Neural cell (in vitro differentiated cells): ENCODE measurements around the gene WFIKKN2. TPM values are rescaled to one million over a fixed set of nuclear protein-coding genes. Genes with fewer than 3 reads are reported as not detected.

Experiments
- H2AFZ ChIP-seq: fragments of 200-600, 300-800 bp; sonication (generic), shearing (Covaris generic); 2 replicates; pipeline ENCODE4 v1.6.0; 2014; ENCODE audit warnings: low read depth, mild to moderate bottlenecking, antibody characterized with exemption, low read length, moderate library complexity
- H3F3A ChIP-seq: fragments of 200-600 bp; shearing (Covaris generic); 2 replicates; pipeline ENCODE4 v1.6.1; 2016; ENCODE audit warnings: mild to moderate bottlenecking, moderate library complexity, mixed read lengths, antibody characterized with exemption, low read length; ENCODE audit not compliant: insufficient read depth, poor library complexity, severe bottlenecking
- H3K27ac ChIP-seq: fragments of 200-600, 300-800 bp; sonication (generic), shearing (Covaris generic); 2 replicates; pipeline ENCODE4 v1.5.1; 2014; ENCODE audit warnings: mild to moderate bottlenecking, low read length, moderate library complexity
- H3K27me3 ChIP-seq: fragments of 300-800, 200-600 bp; sonication (generic), shearing (Covaris generic); 2 replicates; pipeline ENCODE4 v1.6.0; 2014; ENCODE audit warnings: mild to moderate bottlenecking, low read depth, low read length, moderate library complexity; ENCODE audit not compliant: insufficient read depth
- H3K36me3 ChIP-seq: fragments of 300-800, 200-600 bp; sonication (generic), shearing (Covaris generic); 2 replicates; pipeline ENCODE4 v1.5.1; 2014; ENCODE audit warnings: mild to moderate bottlenecking, antibody characterized with exemption, low read length, moderate library complexity; ENCODE audit not compliant: insufficient read depth
- H3K4me2 ChIP-seq: fragments of 300-800, 200-600 bp; sonication (generic), shearing (Covaris generic); 2 replicates; pipeline ENCODE4 v1.6.0; 2014; ENCODE audit warnings: mild to moderate bottlenecking, low read length
- H3K4me3 ChIP-seq: fragments of 300-800, 200-600 bp; sonication (generic), shearing (Covaris generic); 2 replicates; pipeline ENCODE4 v1.5.1; 2014; ENCODE audit warnings: mild to moderate bottlenecking, low read length, moderate library complexity
- H3K79me2 ChIP-seq: fragments of 200-600 bp; shearing (Covaris generic); replicated peaks from 2 replicates; pipeline ENCODE4 v1.6.0; 2014; ENCODE audit warnings: mild to moderate bottlenecking, low read length, moderate library complexity; ENCODE audit not compliant: insufficient read depth
- H3K9ac ChIP-seq: fragments of 300-800, 200-600 bp; sonication (generic), shearing (Covaris generic); 2 replicates; pipeline ENCODE4 v1.6.1; 2016; ENCODE audit warnings: mild to moderate bottlenecking, low read length, mixed read lengths
- H3K9me2 ChIP-seq: fragments of 200-600 bp; shearing (Covaris generic); 2 replicates; pipeline ENCODE4 v1.6.1; 2016; ENCODE audit warnings: mild to moderate bottlenecking, low read length, mixed read lengths; ENCODE audit not compliant: insufficient read depth
- H3K9me3 ChIP-seq: fragments of 200-600, 300-800 bp; sonication (generic), shearing (Covaris generic); 2 replicates; pipeline ENCODE4 v1.6.1; 2016; ENCODE audit warnings: mild to moderate bottlenecking, mixed run types, low read length, moderate library complexity, mixed read lengths
- H4K20me1 ChIP-seq: fragments of 200-600 bp; shearing (Covaris generic); 2 replicates; pipeline ENCODE4 v1.6.1; 2016; ENCODE audit warnings: mild to moderate bottlenecking, mixed run types; ENCODE audit not compliant: insufficient read depth
- CTCF ChIP-seq: fragments of 450-650 bp; IDR thresholded peaks from 2 replicates; pipeline ENCODE4 v1.5.1; 2014; ENCODE audit warnings: antibody characterized with exemption, mild to moderate bottlenecking, moderate library complexity; ENCODE audit not compliant: poor library complexity, severe bottlenecking
- EP300 ChIP-seq: fragments of 450-650 bp; conservative IDR thresholded peaks from 2 replicates; pipeline ENCODE4 v1.6.1; 2014; ENCODE audit warnings: antibody characterized with exemption, mild to moderate bottlenecking, moderate library complexity; ENCODE audit not compliant: poor library complexity, severe bottlenecking
- EZH2 ChIP-seq: fragments of 200-600, 300-800 bp; shearing (Covaris generic), sonication (generic); IDR thresholded peaks from 2 replicates; pipeline ENCODE4 v1.6.1; 2014; ENCODE audit warnings: antibody characterized with exemption, low read length, borderline replicate concordance, mild to moderate bottlenecking; ENCODE audit not compliant: insufficient read depth, poor library complexity, severe bottlenecking
- MXI1 ChIP-seq: fragments of 450-650 bp; conservative IDR thresholded peaks from 2 replicates; pipeline ENCODE4 v1.6.1; 2014; ENCODE audit warnings: antibody characterized with exemption, mild to moderate bottlenecking; ENCODE audit not compliant: poor library complexity, severe bottlenecking
- POLR2AphosphoS5 ChIP-seq: IDR thresholded peaks from 2 replicates; pipeline ENCODE4 v1.6.1; 2012
- RAD21 ChIP-seq: fragments of 450-650 bp; conservative IDR thresholded peaks from 2 replicates; pipeline ENCODE4 v1.6.1; 2014; ENCODE audit warnings: antibody characterized with exemption, mild to moderate bottlenecking, moderate library complexity
- REST ChIP-seq: IDR thresholded peaks from 2 replicates; pipeline ENCODE4 v1.6.1; 2012; ENCODE audit warnings: borderline replicate concordance
- SMC3 ChIP-seq: fragments of 450-650 bp; conservative IDR thresholded peaks from 2 replicates; pipeline ENCODE4 v1.6.1; 2014; ENCODE audit warnings: antibody characterized with exemption, mild to moderate bottlenecking, moderate library complexity; ENCODE audit not compliant: poor library complexity
- TAF1 ChIP-seq: IDR thresholded peaks from 2 replicates; pipeline ENCODE4 v1.6.1; 2012; ENCODE audit warnings: low read depth
- polyA plus RNA-seq: library from polyadenylated mRNA; depleted of rRNA; stranded (reverse); fragments of >200 nt; gene quantifications from 2 replicates; pipeline ENCODE4 v1.2.3, GENCODE V29; 2014

WFIKKN2 gene
- polyA plus RNA-seq, 1 donor from 2014 or later: not detected

- H3K27me3 ChIP-seq: no peaks in the 10 kb centered on the region
- H4K20me1 ChIP-seq: no peaks in the 10 kb centered on the region
- H3K9me3 ChIP-seq: no peaks in the 10 kb centered on the region
- no peaks in the 10 kb centered on the region for H3F3A ChIP-seq
- H3K27ac ChIP-seq: no peak overlapping the region
- peaks cover 19% of the 10 kb centered on the region for H3K79me2 ChIP-seq
- no peak overlapping the region for H3K4me3 ChIP-seq
- no peaks in the 10 kb centered on the region for H3K36me3 ChIP-seq
- no peak overlapping the region for H3K4me2 ChIP-seq
- H2AFZ ChIP-seq: no peak overlapping the region
- TF ChIP-seq POLR2AphosphoS5 (no peak), CTCF (no peak), TAF1 (no peak), REST (no peak), SMC3 (no peak), MXI1 (no peak), RAD21 (no peak), EP300 (no peak), EZH2 (no peak)
- H3K9ac ChIP-seq: no peak overlapping the region
- H3K9me2 ChIP-seq: no peaks in the 10 kb centered on the region
Measured at GRCh38 chr17:50871898-50872297, 36.5 kb downstream of the WFIKKN2 start.

GRCh38 chr17:50872710-50873424 lies 37.5 kb downstream of the WFIKKN2 start:
- H3K79me2 ChIP-seq: peaks cover 19% of the 10 kb centered on the region
- no peak overlapping the region for H2AFZ ChIP-seq
- H3K4me3 ChIP-seq: no peak overlapping the region
- H3K36me3 ChIP-seq: no peaks in the 10 kb centered on the region
- no peaks in the 10 kb centered on the region for H3K9me2 ChIP-seq
- no peak overlapping the region for H3K9ac ChIP-seq
- H3K27ac ChIP-seq: peak overlapping the region; percentile 0
- no peaks in the 10 kb centered on the region for H4K20me1 ChIP-seq
- no peaks in the 10 kb centered on the region for H3F3A ChIP-seq
- no peak overlapping the region for H3K4me2 ChIP-seq
- TF ChIP-seq POLR2AphosphoS5: no peak
- TF ChIP-seq SMC3: no peak
- TF ChIP-seq REST: no peak
- no peak for TF ChIP-seq CTCF
- no peak for TF ChIP-seq TAF1
- no peak for TF ChIP-seq EP300
- no peak for TF ChIP-seq RAD21
- TF ChIP-seq EZH2: no peak
- TF ChIP-seq MXI1: no peak
- H3K27me3 ChIP-seq: no peaks in the 10 kb centered on the region
- no peaks in the 10 kb centered on the region for H3K9me3 ChIP-seq
